ENCODE measurements around the gene RPS18.

Gene RPS18

DNA sequence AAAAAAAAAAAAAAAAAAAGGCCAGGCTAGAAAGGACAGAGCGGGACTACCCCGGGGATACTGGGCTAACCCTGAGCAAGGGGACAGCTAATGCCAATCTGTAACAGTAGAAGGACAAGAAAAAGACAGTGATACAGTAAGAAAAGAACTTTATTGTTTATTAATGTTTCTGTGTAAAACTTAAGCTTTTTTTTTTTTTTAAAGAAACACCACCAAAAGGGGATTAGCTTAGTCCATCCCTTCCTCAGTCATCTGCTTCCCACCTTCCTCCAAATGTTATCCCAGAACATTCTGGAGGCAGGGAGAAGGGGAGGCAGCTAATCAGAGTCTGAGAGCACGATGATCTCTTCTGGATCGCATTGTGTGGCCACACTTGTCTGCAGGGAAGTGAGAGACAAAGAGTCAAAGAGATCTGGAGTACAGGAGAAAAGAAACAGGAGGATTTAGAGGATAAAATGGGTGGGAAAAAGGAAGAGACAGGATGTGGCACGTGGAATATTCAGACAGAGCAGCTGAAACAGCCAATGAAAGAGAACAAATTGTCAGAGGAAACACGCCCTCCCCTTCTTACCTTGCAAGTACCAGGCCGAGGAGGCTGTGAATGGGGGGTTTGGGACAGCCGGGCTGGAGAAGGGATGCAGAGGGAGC is 46.7 kb downstream of the RPS18 start:
- no peak for TF ChIP-seq GATA1 (IDR thresholded peaks at IDR 0.05; ENCODE audit: low read depth, low read length)
- TF ChIP-seq POLR2A (IDR thresholded peaks at IDR 0.05; ENCODE audit: low read length) = no peak
- no peak for DNase-seq

DNA sequence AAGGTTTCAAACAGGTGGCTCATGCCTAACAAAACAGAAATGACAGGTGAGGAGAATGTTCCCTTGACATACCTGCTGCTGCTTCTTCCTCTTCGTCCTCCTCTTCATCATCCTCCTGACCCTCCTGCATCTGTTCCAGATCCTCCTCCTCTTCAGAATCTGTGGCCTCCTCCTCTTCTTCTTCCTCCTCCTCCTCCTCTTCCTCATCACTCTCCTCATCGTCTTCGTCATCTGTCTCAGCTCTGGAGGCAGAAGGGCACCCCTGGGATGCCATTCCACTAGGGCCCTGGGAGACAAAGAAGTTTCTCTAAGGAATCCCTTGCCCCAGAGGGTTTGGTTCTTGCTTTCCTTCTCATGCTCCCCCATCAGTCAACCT is 48.1 kb downstream of the RPS18 start:
- no peak for TF ChIP-seq GATA1 (IDR thresholded peaks at IDR 0.05; ENCODE audit: low read depth, low read length)
- TF ChIP-seq POLR2A (IDR thresholded peaks at IDR 0.05; ENCODE audit: low read length) = no peak

GRCh38 chr6:33320315-33321181 is 48.7 kb downstream of the RPS18 start:
- TF ChIP-seq POLR2A (IDR thresholded peaks at IDR 0.05; ENCODE audit: low read length) (no peak), GATA1 (IDR thresholded peaks at IDR 0.05; ENCODE audit: low read depth, low read length) (no peak)
- DNase-seq = peak; percentile 37 to 78

More for the DNA sequence above, 48.1 kb downstream of the RPS18 start:
- DNase-seq = no peak

GRCh38 chr6:33321227-33321626 is 49.4 kb downstream of the RPS18 start:
- TF ChIP-seq POLR2A (IDR thresholded peaks at IDR 0.05; ENCODE audit: low read length) (no peak), GATA1 (IDR thresholded peaks at IDR 0.05; ENCODE audit: low read depth, low read length) (no peak)
- no peak for DNase-seq

DNA sequence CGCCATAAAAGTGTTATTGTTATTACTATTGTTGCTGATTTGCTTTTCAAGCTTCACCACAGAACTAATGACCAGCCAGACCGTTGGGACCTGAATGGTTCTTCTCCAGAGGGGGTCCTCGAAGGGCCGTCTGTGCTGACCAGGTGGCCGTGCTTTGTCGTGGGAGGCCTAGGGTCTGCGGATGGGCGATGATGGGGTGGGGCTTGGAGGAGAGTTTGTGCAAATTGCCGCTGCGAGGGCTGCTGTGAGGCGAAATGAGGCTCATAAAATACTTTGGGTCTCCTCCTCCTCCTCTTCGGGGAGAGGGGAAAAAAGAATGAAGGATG is 51.7 kb downstream of the RPS18 start:
- TF ChIP-seq POLR2A (IDR thresholded peaks at IDR 0.05; ENCODE audit: low read length) (no peak), GATA1 (IDR thresholded peaks at IDR 0.05; ENCODE audit: low read depth, low read length) (no peak)
- DNase-seq = no peak

- DNase-seq = peak in 1 of 2 experiments; percentile 39
These were observed 52.2 kb downstream of the RPS18 start for GRCh38 chr6:33324125-33324524.

More at GRCh38 chr6:33324125-33324524, 52.2 kb downstream of the RPS18 start:
- TF ChIP-seq GATA1 (IDR thresholded peaks at IDR 0.05; ENCODE audit: low read depth, low read length) (no peak), POLR2A (IDR thresholded peaks at IDR 0.05; ENCODE audit: low read length) (no peak)

Measured in erythroblast (primary cell).